NCI-H146 (cell line): ENCODE data around the gene KLRC4.
"Not testable (repeated sequence)": the region's sequence is repeated elsewhere in the genome, so short reads cannot be mapped to it uniquely, and the experiment has no call there.

Source experiments
- DNase-seq: peaks from one replicate; lab custom pipeline; 2025; lab: John Stamatoyannopoulos, UW

Gene KLRC4

GRCh38 chr12:10368206-10369171, 41.1 kb downstream of the KLRC4 start:
- no peak for DNase-seq

- not testable (repeated sequence) for DNase-seq
These were observed 41.8 kb downstream of the KLRC4 start for GRCh38 chr12:10367714-10368113.

GRCh38 chr12:10366875-10367274, 42.7 kb downstream of the KLRC4 start:
- peak; percentile 71 for DNase-seq

- DNase-seq, result peak; percentile 69
These were observed 43.7 kb downstream of the KLRC4 start for GRCh38 chr12:10365696-10366405.

- DNase-seq, result peak; percentile 95
These were observed 44.5 kb downstream of the KLRC4 start for GRCh38 chr12:10364815-10365622.

- peak; percentile 86 for DNase-seq
These were observed 45.4 kb downstream of the KLRC4 start for GRCh38 chr12:10363914-10364814.

- peak; percentile 70 for DNase-seq
These were observed 46.0 kb downstream of the KLRC4 start for GRCh38 chr12:10363658-10363913.

- DNase-seq, result peak; percentile 34
These were observed 46.5 kb downstream of the KLRC4 start for GRCh38 chr12:10362828-10363657.

GRCh38 chr12:10362325-10362724, 47.2 kb downstream of the KLRC4 start:
- peak; percentile 39 for DNase-seq

- peak; percentile 82 for DNase-seq
These were observed 47.9 kb downstream of the KLRC4 start for GRCh38 chr12:10361622-10362021.

GRCh38 chr12:10361084-10361483, 48.5 kb downstream of the KLRC4 start:
- DNase-seq, result peak; percentile 75

GRCh38 chr12:10358969-10359368, 50.6 kb downstream of the KLRC4 start:
- no peak for DNase-seq

GRCh38 chr12:10358131-10358530, 51.4 kb downstream of the KLRC4 start:
- no peak for DNase-seq
